HK-2 (cell line): ENCODE data around the gene LIX1.
"Not testable (repeated sequence)": the region's sequence is repeated elsewhere in the genome, so short reads cannot be mapped to it uniquely, and the experiment has no call there.

Experiments used
- DNase-seq: peaks from one replicate; pipeline ENCODE4 v3.0.0-alpha.2; 2018; ENCODE audit not compliant: unreplicated experiment

LIX1 gene

DNA sequence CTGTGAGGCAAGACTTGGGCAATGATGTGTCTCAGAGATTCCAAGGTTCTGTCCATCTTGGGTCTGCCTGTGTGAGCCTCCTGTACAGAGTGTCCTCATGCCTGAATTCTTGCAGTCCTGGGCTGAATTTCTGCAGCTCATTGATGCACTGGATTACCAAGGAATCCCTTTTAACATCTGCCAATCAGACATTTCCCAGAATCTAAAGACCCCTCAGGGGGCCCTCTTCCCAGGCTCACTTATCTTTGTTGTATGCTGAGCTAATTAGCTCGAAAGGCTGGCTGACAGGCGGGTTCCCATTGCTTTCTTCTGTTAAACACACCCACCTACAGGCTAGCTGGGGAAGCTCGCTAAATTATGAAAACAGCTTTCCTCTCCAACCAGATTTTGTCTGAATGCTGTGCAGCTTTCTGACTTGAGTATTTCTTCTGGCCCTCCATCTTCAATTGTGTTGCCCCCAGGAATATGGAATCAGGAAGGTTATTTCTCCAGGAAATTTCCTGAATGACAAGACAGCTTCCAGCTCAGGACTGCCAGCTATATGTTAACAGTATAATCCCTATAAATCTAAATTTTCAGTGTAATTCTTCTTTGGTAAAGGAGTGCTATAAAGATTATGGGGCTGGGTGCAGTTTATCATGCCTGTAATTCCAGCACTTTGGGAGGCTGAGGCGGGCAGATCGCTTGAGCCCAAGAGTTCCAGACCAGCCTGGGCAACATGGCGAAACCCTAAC is at the start of gene LIX1:
Gene LIX1, minus strand, starts transcription at position 91 of the 734 bp plus-strand sequence. Its CDS starts 35 bp downstream, at position 56.
- DNase-seq: peak; percentile 20

DNA sequence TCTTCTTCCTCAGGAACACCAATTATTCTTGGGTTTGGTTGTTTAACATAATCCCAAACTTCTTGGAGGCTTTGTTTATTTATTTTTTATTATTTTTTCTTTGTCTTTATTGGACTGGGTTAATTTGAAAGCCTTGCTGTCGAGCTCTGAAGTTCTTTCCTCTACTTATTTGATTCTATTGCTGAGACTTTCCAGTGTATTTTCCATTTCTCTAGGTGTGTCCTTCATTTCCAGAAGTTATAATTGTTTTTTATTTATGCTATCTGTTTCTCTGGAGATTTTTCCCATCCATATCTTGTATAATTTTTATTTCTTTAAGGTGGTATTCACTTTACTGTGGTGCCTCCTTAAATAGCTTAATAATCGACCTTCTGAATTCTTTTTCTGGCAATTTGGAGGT is 49.5 kb upstream of the LIX1 start:
- DNase-seq: no peak

DNA sequence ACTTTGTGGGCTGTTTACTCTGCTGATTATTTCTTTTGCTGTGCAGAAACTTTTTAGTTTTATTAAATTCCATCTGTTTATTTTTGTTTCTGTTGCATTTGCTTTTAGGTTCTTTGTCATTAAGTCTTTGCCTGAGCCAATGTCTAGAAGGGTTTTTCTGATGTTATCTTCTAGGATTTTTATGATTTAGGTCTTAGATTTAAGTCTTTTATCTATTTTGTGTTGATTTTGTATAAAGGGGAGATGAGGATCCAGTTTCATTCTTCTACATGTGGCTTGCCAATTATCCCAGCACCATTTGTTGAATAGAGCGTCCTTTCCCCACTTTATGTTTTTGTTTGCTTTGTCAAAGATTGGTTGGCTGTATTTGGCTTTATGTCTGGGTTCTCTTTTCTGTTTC is 47.1 kb upstream of the LIX1 start:
- DNase-seq: not testable (repeated sequence)

DNA sequence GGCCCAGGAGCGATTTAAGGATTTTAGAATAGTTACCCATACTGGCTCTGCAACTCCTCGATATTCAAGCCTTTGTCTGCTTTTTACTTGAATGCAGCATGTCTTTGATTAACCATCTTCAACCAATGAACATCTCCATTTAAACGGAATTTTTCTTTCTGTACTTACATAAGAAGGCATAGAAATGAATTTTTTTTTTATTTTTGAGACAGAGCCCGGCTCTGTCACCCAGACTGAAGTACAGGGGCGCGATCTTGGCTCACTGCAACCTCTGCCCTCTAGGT is 41.5 kb upstream of the LIX1 start:
- DNase-seq: no peak

DNA sequence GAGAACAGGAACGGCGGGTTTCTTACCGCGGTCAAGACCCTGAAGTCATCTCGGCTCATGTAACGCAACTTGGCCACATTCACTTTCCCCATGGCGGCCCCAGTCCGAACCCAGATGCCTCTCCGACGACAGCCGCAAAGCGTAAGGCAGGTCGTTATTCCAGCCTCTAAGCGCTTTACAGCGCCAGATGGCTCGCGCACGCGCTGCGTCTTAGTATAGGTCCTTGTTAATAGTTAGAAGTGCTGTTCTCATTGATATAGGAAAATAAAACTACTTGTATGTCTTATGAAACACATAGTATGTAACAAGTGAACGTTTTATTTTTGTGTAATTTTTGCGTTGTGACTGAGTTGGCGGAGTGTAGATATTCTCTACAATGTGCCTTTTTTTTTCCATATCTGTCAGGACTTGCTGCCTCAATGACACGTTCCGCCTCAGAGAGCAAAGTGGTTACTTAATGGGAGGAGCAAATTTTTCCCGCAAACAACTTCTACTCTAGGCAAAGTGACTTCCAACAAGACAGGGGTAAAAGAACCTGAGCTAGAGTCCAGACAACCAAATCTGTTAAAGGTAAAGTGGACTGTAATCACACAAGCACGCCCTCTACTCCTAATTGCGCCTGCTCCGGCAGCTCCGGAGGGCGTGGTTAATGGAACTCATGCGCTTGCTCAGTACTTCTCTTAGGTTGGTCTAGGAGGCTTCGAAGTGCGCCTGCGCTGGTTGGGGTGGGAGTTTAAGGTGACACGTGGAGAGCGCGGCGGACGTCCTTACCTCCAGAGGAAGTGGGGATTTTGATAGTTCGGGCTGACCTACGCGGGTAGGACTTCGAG is 40.9 kb upstream of the LIX1 start, which contains the start of gene RIOK2:
Gene RIOK2, minus strand, starts transcription at position 148 of the 830 bp plus-strand sequence. Its CDS starts 56 bp downstream, at position 92.
- DNase-seq: peak; percentile 92

DNA sequence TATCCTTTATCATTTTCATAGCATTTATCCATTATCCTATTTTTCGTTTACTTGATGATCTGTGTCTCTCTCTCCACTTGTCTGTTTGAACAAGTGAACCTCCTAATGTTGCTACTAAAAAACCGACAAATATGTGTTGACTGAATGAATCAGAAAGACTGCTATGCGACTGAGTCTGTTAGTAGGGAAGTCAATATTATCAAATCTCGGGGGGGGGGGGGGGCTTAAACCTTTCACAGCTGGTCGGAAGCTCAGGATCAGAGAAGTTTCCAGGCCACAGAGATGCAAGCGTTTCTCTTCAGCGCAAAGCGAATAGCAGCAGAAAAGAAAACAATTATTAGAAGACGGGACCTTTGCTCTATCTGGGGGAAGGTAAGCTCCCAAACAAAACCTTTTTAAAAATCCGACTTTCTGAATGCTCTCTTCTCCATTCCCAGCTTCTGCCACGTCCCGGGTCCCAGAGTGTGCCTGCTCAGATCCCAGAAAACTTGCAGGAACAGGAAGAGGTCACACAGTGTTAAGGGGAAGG is 40.2 kb upstream of the LIX1 start:
- no peak for DNase-seq

DNA sequence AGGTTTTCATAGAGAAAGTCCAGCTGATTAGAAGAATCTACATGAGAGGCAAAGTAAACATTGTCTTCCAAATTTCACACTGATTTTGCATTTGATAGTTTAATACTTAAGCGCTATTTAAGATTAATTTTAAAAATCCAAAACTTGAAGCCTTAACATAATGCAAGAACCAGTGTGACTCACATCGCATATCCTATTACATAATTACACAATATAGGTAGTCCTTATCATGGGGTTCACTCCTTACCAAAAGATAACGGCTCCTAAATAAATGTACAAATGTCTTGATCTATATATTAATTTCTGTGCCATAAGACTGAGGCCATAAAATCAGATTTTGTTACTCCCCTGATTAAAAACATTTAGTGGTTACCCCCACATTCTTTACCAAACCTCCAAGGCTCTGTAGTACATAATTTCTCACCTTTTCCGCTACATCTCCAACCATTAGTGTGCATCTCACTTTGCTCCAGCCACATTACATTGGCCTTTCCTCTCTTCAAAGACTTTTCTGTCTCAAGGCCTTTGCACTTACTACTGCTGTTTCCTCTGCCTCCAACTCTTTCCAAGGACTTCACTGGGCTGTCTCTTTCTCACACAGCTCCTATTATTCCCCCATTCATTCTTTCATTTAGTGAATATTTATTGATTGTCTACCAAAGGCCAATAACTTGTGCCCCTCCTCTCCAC is 39.6 kb upstream of the LIX1 start:
- no peak for DNase-seq

DNA sequence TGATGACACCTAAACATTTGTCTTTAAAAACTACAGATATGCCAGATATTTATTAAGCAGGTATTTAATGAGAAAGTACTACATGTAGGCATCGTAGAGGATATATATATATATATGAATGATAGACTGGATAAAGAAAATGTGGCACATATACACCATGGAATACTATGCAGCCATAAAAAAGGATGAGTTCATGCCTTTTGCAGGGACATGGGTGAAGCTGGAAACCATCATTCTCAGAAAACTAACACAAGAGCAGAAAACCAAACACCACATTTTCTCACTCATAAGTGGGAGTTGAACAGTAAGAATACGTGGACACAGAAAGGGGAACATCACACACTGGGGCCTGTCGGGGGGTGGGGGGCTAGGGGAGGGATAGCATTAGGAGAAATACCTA is 37.0 kb upstream of the LIX1 start:
- not testable (repeated sequence) for DNase-seq

DNA sequence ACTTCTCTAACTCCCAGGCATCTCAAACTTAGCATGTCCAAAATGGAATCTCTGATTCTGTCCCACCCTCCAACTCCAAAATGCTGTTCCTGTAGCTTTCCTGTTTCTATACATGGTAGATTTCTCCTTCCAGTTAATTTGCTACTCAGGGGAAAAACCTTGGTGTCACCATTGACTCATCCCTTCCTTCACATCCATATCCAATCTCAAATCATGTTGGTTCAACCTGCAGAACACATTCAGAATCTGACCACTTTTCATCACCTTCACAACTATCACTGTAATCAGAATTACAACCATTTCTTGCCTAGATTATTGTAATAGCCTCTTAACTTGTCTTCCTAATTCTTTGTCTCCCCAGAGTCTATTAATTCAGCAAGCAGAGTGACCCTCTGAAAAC is 29.8 kb upstream of the LIX1 start:
- DNase-seq: no peak

DNA sequence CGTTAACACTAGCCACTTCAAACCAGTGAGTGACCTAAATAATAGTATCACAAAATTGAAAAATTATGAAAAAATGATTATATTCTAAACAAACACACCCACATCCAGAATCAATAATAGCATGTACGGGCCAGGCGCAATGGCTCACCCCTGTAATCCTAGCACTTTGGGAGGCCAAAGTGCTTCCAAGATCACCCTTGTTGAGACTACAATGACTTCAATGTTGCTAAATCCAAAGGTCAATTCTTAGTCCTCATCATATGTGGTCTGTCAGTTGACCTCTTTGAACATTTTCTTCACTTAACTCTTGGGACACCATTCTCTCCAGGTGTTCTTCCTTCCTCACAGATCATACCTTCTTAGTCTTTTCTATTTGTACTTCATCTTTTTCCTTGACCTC is 29.3 kb upstream of the LIX1 start:
- DNase-seq: no peak

DNA sequence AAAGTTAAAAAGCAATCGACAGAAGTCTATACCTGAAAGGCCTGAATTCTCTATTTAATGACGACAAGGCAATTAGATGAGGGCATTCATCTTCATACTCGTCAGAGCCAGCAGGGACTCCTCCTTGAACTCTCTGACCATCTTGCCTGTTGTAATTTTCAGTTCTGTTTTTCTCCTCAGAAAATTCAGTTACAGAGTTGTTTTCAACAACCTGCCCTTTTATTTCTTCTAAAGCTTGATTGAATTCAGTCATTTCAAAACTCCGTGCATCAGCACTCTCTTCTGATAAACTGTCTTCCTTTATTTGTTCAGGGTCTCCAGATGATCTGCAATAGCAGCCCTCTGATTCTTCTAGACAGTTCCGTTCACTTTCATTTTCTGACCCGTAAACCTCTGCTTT is 25.0 kb upstream of the LIX1 start:
- DNase-seq: no peak

DNA sequence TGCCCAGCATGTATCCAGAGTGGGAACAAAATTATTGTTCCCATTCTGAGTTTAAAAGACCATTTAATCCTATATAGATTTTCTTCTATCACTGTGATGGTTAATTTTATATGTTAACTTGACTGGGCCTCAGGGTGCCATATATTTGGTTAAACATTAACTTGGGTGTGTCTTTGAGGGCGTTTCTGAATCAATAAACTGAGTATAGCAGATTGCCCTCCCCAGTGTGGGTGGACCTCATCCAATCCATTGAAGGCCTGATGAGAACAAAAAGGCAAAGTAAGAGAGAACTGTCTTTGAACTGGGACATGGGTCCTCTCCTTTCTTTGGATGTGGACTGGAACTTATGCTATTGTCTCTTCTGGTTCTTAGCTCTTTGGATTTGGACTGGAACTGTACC is 23.3 kb upstream of the LIX1 start:
- no peak for DNase-seq

DNA sequence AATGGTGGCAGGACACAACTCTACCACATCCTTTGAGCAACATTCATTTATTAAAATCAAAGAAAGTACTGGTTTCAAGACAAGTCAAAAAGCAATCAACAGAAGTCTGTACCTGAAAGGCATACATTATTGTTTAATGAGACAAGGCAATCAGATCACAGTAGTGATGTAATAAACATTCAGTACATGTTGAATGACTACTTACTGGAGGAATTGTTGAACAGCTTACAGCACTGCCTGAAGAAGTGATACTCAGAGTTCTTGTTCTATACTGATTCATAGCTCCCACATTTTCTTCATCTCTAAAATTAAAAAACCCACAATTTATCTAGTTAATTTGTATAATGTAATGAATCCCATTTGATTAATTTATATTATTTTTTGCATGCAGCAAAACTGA is 22.4 kb upstream of the LIX1 start:
- no peak for DNase-seq

DNA sequence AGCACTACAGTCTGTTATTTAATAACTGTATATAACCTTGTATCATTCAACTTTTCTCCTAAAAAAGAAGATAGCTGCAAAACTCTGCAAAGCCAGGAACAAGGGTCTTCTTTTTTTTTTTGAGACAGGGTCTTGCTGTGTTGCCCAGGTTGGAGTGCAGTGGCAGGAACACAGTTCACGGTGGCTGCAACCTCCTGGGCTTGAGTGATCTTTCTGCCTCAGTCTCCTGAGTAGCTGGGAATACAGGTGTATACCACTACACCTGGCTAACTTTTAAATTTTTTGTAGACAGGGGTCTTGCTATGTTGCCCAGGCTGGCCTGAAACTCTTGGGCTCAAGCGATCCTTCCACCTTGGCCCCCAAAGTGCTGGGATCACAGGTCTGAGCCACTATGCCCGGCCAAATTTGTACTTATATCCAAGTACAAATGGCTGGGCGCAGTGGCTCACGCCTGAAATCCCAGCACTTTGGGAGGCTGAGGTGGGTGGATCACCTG is 21.4 kb upstream of the LIX1 start:
- no peak for DNase-seq

DNA sequence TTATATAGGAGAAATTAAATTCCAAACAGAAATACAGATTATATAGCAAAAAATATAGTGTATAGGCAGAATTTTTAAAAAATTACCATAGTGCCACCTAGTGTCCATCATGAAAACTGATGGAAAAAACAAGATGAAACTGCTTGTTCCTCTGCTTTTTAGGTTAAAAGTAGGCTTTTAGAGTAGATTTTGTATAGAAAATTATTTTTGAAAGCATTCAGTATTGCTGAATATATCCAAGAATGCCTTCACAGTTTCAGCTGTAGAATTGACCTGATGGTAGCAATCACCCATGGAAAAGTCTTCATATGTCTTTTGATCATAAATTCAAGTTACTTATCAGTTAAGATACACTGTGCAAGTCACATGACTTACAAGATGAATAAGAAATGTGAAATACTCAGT is 21.0 kb upstream of the LIX1 start:
- no peak for DNase-seq

DNA sequence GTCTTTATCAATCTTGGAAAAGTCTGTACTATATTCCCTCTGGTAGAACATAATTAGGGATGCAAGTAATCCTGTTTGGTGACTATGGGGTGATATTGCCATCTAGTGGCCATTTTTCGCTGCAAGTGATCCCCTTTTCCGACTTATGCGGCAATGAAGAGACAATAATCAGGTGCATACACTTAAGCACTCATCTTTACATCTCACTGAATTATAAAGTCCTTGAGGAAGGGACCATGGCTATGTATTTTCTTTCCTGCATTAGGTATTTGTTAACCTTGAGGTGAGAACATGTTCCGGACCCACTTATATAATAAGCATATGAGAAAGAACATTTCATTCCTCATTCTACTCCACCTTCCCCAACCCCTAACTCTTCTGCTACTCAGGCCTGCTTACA is 19.6 kb upstream of the LIX1 start:
- peak; percentile 14 for DNase-seq

DNA sequence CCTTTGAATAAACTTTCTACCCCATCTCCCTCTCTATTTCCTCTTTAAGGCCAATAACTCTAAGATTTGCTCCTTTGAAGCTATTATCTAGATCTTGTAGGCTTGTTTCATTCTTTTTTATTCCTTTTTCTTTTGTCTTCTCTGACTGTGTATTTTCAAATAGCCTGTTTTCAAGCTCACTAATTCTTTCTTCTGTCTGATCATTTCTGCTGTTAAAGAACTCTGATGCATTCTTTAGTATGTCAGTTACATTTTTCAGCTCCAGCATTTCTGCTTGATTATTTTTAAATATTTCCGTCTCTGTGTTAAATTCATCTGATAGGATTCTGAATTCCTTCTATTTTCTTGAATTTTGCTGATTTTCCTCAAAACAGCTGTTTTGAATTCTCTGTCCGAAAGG is 15.3 kb upstream of the LIX1 start:
- DNase-seq: no peak

DNA sequence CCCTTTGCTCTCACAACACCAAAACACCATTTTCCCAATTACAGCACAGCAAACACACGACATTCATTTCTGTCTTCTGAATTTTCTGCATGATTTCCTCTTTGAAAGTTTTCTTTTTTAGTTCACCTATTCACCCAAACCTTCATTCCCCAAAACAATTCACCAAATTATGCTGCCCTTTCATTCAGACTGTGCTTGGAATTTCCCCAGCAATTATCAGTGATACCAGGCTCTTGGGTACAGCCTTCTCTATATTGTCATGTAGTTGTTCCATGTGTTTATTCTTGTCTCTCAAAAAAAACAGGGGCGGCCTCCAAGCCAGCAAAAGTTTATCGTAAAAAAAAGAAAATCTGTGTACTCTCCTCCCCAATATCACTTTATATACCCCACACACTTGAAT is 9.0 kb upstream of the LIX1 start:
- DNase-seq: no peak

DNA sequence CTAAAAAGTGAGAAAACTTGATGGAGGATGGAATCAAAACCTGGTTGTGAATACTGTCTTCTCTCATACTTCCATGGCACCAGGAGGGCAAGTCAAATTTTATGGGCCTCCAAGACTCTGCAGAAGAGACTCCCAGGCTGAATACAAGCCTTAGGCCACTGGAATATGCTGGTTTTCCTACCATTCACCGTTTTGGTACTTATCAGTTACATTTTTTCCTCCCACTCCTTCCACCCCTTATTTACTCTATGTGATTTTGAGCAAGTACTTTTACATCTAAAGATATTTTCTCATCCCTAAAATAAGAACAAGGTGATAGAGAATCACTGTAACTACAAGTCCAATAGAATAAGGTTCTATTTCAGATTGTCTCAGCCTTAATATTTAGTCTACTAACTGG is 8.0 kb upstream of the LIX1 start:
- no peak for DNase-seq

DNA sequence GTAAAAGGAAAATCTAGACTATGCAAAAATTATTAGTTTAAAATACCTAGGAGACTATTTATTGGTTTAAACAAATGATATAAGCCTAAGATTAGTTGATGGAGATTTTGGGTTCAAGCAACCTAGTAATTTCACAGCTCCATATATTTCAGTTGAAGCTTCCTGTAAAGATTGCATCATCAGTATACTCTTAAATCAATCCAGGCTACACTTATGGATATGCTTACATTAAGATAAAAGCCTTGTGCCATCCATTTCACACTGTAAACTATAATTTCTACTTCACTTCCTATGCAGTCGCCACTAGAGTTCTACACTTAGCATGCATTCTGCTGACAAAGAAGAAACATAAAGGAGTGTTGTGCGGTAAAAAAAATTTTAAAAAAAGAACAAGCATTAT is 7.3 kb upstream of the LIX1 start:
- no peak for DNase-seq

DNA sequence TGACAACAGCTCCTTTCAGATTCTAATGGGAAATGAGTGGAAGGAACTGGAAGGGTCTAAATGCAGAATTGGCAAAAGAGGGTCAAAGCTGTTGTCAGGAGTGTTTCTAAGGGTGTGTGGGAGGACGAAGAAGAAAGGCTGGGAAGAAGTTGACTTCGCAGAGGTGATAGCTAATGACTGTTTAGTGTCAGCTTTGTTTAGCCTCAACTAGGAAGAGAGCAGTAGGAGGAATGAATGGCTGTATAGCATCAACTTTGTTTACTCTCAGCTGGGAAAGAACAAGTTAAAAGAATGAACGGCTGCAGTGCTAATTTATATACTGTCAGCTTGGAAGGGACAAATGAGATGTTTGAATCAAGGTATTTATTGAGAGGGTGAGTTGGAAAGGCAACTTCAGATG is 5.9 kb upstream of the LIX1 start:
- DNase-seq: no peak

DNA sequence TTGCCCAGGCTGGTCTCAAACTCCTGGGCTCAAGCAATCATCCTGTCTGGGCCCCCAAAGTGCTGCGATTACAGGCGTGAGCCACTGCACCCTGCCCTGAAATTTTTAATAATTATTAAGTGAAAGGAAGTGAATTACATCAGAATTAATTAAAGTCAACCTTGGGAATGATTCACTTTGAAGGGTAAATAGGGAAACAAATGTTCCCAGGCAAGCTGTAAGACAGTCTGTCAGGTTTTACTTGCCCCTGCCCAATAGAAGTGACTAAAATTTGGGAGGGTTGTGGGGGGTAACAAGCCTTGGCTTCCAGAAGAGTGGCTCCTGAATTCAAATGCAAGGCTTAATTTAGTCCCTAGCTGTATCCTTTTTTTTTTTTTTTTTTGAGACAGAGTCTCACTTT is 1.3 kb upstream of the LIX1 start:
- no peak for DNase-seq
